Posterior cingulate gyrus (tissue), 11 donors: ENCODE data around the gene RAPSN.

Experiments
- DNase-seq, 10 donors: peaks; one replicate each; pipeline versions ENCODE4 v3.0.0 to v3.0.0-alpha.2; 2020 to 2021; ENCODE audit warnings: mixed read lengths in 3 of 10
- intact Hi-C: fragments of 100-400 bp; cut with DNase I; formaldehyde crosslinking; loops from one replicate; pipeline ENCODE4 v1.15.1; 2023

The RAPSN gene

DNA sequence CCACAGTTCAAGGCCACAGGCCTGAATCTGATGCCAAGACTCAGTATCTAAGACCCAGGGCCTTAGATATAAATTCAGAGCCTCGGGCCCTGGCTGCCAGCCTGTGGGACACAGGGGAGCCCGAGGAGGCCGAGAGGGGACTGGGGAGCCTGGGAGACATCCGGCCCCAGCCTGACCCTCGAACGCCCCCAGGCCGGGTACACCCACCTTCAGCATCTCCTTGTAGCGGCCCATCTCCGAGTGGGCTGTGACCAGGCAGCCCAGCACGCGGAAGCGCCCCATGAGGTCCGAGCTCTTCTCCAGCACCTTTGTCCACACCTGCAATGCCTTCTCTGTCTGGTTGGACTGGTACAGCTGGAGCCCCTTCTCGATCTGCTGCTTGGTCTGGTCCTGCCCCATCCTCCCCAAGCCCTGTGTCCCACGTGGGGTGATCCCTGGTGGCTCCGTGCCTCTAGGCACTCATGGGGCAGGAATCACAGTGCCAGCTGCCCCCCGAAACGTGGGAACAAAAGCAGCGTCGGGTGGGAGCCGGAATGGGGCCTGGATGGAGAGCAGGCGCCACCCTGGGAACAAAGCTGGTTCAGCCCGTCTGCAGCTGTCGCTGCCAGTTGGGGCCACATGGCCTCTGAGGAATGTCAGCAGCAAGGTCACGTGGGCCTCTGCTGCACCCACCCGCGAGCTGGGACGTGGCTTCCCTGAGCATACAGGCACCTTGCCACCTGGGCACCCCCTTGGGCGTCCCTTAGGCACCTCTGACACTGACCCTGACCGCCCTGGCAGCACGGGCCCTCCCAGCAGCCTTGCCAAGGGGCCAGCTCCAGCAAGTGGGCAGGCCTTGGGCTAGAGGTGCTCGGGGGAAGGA is at the start of gene RAPSN:
Gene RAPSN, minus strand, starts transcription at position 571 of the 862 bp plus-strand sequence. Its CDS starts 172 bp downstream, at position 399.
- intact Hi-C loops: no loop called here

DNA sequence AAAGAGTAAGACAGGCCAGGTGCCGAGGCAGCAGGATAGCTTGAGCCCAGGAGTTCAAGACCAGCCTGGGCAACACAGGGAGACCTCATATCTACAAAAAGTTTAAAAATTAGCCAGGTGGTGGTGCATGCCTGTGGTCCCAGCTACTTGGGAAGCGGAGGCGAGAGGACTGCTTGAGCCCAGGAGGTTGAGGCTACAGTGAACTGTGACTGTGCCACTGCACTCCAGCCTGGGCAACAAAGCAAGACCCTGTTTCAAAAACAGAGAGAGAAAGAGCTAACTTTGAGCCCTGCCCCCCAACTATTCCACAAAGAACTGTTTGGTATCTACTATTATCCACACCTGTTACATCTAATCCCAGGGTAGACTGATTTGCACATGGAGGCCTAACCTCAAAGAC is 49.2 kb upstream of the RAPSN start:
- no peak for DNase-seq
- intact Hi-C loops: no loop called here

More for the DNA sequence above, at the start of gene RAPSN:
- peak in 1 of 10 donors; percentile 78 for DNase-seq

DNA sequence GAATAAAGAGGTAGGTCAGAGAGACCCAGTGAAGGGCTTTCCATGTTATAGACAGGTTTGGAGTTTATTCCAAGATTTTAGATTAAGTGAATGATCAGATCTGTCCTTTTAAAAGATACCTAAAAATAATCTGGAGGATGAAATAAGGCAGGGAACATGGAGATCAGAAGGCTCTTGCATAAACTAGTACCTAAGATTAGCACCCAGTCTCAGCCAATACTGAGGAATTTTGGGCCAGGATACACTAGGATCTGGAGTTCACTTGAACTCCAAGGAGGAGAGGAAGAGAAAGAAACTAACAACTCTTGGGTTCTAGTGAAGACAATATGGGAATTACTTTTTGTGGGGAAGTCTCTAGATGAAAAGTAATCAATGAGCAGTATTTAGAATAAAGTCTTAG is 47.9 kb upstream of the RAPSN start:
- intact Hi-C loops: no loop called here
- no peak for DNase-seq

DNA sequence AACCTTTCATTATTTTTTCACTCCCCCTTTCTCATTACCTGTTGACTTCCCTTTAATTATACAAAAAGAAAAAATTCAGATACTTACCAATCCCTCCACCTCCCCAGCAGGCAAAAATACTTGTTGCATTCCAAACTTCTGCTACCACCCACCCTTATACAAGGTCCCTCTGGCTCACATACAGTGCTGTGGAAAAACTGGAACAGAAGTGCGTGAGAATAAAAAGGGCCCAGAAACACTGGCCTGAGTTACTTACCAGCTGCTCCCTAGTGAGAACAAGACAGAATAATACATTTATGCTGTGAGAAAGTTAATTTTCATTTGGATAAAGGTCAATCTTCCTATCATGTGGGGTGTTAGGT is 46.9 kb upstream of the RAPSN start:
- no peak for DNase-seq
- intact Hi-C loops: no loop called here

DNA sequence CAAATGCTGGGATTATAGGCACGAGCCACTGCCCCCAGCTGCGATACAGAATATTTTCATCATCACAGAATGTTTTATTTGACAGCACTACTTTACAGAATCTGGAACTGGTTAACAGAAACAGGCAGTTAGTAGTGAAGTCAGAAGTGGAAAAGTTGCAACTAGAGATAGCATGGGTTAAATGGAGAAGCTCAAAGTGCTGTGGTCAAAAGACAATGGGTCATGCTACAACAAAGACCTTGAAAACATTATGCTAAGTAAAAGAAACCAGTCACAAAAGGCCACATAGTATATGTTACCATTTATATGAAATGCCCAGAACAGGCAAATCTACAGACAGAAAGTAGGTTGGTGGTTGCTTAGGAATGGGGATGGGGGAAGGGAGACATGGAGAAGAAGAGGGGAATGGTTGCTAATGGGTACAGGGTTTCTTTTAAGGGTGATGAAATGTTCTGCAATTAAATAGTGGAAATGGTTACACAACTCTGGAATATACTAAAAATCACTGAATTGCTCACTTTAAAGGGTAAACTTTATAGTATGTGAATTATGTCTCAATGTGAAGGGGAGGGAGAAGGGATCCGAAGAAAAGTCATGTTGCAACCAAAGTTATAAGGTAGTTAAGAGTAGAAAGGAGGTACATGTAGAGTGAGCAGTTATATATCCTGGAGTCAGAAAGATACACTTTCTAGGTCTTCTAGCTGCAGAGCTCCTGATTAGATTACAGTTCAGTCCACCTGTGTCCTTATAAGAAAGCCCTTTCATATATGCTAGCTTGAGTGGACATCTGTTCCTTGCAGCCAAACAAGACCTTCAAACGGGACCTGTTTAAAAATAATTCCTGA is 46.3 kb upstream of the RAPSN start:
- intact Hi-C loops: no loop called here
- no peak for DNase-seq

DNA sequence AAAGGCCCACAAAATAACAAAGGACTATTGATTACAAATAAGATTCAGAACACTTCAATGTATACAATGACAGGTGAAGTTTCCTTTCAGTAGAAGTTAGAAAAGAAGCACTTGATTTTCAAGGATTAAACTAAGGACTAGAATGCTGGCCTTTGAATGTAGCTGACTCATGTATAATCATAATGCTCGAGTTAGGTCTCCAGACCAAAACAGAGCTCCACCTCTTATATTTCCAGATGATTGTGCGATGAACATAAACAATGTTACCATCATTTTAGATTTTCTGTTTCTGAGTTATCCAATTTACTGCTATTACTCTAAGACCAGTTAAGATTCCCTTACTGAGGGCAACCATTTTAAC is 40.4 kb upstream of the RAPSN start:
- DNase-seq: no peak
- intact Hi-C loops: no loop called here

DNA sequence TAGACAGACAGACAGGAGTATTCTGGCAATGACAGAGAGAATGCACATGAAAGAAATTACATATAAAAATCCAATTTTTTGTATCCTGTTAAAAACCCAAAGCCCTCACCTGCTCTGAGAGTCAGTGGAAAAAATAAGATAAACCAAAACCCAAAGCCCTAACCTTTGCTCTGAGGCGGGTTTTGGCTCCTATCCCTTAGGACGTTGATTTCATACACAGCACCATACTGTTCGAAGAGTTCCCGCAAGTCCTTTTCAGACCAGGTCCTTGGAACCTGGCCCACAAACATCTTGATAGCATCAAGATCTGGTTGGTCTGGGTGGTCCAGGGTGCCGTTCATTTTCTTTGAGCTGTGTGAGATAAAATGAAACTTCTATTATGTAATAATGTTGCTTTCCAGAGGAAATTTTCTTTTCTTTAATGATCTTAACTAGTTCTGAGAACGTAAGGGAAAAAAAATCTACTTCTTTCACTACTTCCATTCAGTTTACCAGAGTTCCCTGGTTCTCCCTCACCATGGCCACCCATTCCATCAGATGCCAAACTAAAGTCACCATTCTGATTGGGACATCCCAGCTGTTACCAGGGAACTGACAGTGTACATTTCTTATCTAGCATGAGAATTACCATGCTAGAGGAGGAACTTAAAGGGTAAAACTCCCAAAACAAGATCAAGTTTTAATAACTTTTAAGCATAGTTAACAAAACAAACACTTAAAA is 39.9 kb upstream of the RAPSN start:
- intact Hi-C loops: no loop called here

DNA sequence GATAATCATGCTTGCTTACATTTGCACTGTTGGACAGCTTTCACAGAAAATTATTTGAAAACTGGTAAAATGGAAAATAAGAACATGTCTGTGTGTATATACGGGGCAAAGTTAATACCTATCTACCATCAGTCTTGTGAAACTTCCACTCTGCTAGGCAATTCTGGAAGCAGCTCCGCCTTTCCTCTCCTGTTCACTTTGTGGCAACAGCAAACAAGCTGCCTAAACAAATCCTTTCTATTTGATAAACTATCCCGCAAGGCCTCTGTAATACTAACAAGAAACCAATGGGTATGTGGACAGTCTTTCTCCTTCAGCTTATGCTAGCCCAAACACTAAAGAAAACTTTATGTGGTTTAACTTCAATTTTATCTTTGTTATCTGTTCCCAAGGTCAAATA is 39.2 kb upstream of the RAPSN start:
- no peak for DNase-seq
- intact Hi-C loops: no loop called here

More for the DNA sequence above, 39.9 kb upstream of the RAPSN start:
- DNase-seq: no peak

DNA sequence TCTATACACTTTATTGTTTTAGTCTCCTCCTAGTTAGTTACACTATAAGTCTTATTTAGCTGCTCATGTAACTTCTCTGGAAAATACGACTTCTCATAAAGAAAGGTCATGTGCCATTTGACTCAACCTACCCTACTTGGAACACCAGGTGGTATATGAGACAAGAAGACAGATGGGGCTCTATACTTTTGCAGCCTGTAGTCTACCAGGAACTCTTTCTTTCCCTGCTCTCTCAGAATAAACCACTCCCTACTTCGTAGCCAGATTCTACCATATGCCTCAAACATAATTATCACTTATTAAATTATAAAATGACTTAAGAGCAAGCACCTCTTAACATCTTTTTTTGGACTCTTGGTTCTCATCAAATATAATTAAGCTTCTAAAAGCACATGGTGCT is 38.5 kb upstream of the RAPSN start:
- intact Hi-C loops: no loop called here
- DNase-seq: no peak

DNA sequence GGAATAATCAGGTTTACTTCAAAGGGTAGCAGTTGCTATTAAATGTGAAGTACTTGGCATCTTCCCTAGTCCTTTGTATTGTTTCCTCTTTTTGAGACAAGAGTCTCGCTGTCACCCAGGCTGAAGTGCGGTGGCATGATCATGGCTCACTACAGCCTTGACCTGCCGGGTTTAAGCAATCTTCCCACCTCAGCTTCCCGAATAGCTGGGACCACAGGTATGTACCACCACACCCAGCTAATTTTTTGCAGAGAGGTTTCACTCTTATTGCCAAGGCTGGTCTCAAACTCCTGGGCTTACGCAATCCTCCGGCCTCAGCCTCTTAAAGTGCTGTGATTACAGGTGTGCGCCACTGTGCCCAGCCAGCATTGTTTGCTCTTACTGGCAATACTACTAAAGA is 36.2 kb upstream of the RAPSN start:
- intact Hi-C loops: no loop called here
- DNase-seq: no peak

DNA sequence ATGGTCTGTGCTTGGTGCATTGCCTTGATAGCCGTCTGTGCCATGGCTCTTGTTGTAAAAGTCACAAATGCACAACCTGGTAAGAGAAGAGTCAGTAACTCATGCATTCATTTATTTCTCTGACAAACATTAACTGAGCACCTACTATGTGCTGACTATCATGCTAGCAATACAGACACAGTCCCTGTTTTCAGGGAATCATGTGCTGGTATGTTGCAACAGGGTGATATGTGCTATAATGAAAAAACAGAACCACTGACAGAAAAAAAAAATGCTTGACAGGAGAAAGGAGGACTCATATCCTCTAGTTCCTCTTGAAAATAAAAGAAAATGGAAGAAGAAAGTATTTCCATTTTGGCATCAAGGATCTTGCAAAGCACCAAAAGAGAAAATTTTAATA is 34.5 kb upstream of the RAPSN start:
- no peak for DNase-seq
- intact Hi-C loops: no loop called here

DNA sequence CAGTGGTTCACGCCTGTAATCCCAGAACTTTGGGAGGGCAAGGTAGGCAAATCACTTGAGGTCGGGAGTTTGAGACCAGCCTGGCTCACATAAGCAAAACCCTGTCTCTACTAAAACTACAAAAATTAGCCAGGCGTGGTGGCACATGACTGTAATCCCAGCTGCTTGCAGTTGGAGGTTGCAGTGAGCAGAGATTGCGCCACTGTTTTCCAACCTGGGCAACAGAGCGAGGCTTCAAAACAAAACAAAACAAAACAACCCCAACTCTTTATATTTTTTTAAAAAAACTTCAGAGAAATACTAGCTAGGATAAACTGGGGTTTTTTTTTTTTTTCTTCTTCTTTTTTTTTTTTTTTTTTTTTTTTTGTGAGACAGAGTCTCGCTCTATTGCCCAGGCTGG is 31.8 kb upstream of the RAPSN start:
- DNase-seq: peak in 1 of 10 donors; percentile 13
- intact Hi-C loops: no loop called here

DNA sequence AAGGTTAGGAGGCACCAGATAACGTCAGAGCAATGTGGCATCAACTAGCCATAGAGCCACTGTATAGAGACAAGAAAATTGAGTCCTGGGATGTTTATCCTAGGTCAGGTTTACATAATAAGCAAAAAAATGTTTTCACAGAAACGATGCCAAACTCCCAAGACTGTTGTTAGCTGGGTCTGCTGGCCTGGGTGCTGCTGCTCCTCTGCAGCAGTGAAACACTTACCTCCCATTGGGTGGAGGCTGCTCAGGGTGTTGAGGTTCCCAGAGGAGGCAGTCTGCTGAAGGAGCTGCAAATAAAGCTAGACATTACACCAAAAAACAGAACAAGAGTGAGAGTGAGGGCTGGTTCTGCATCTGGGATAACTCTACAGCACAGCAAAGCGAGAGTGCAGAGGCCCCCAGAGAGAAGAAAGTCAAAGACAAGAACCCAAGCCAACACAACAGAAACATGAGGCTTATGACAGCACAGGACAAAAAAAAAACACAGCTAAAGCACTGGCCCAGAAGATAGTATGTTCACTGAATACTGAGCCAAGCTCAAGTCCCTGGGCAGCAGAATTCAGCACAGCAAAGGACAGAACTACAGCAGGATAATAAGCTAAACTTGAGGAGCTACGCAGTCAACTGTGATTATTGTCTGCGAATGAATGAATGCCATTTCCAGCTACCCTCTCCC is 29.9 kb upstream of the RAPSN start:
- intact Hi-C loops: no loop called here
- peak in 1 of 10 donors; percentile 58 for DNase-seq

DNA sequence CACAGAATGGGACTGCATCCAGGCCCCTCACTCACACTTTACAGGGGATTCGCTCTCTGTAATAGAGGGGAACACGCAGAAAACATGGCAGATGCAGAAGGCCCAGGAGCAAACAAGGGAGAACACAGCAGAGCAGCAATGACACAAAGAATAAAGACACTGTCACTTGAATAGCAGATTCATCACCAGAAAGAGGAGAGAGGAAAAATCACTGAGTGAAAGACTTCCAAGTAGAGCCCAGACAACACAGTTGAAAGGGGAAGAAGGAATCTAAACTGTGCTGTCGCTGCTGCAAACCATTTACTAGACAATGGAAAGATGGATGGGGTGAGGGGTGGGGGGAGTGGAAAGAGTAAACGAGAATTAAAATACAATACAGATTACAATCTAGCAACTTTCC is 28.8 kb upstream of the RAPSN start:
- no peak for DNase-seq

DNA sequence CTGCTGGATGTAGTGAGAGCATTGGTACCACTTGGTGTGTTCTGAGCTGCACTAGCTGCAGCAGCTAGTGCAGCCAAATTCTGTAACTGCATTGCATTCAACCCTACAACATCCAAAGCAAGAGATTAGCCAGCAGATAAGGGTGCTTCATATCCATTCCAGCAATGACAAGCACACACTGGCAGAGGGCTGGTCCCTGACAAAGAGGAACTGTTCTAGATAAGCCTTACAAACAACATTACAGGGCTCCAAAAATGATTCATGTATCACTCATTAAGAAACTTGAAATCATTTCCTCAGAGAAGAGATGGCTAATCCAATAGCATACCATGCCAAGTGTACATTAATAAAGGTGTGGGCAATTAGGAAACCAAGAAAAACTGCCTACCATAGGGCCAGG is 28.4 kb upstream of the RAPSN start:
- intact Hi-C loops: no loop called here
- no peak for DNase-seq

More for the DNA sequence above, 28.8 kb upstream of the RAPSN start:
- intact Hi-C loops: no loop called here

DNA sequence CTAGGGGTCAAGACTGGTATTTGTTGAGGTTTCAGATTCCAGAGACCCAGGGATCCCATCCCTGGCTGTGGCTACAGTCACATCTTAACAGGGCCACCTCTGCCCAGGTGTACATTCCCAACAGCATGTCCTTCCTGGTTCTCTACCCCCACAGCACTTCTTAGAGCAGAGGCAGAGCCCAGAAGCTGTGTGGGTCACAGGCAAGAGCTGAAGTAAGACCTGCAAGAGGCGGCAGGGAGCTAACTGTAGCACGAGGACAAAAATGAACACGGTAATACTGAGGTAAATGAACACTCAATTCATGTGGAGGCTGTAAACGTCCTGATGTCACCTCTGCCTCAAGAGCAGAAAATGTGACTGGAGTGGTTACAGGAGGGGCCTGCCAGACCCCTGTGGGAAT is 21.7 kb upstream of the RAPSN start:
- no peak for DNase-seq
- intact Hi-C loops: no loop called here

DNA sequence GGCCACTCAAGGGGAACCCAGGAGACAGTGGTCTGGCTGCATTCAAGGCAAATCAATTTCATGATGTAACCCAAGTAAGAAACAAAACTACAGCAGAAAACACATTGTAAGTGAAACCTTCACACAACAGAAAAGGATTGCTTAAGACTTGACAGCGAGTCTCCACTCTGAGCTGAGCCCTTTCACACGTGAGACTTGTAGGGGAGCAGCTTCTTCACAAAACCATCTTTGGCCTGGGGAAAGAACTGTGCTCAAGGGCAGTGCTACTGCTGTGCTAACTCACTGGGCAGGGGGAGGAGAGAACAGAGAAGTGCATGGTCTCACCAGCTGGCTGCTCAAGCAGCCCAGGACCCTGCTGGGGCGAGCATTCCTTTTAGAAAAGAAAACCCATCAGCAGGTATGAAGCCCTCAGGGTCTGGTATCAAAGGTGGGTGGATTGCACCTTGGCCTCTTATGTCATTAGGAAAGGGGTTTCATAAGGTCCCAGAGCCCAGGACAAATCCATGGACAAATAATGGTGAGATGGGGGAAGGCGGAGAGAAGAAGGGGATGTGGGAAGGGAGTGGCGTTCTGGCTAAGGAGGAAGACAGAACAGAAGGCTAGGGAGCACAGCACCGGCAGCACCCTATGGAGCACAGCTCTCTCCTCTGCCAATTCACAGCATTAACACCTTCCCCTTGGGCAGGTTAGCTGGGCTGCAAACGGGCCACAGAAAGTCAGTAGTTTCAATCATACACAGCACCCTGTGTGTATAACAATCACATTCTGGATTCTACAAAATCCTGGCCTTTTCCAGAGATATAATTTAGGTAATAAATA is 20.6 kb upstream of the RAPSN start:
- intact Hi-C loops: loop anchor here (2.0 kb wide), 1 partner anchor 83 kb away; the partner anchor contains the start of gene CELF1

DNA sequence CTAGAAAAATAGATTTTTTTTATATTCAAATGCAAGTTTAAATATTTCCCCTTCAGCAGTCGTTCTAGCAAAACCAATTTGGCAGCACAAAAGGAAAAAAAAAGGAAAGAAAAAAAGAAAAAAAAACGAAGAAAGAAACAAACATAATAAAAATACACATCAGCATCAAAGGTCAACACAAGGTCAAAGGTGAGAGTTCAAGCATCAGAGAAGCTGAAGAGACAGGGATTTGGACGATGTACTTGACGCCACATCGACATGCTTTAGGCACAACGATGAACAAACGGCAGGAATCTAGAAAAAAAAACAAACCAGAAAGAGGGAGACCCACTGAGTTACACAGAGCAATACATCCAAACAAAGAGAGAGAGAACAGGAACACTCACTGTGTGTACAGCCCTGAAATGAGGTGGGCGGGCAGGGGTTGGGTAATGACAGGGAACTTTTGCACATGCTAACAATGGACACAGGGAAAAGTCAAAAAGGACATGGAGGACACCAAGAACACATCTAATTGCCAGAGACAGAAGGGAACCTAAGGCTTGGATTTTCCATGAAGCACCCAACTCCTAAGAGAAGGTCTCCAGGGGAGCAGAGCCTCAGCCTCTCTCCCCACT is 19.8 kb upstream of the RAPSN start:
- no peak for DNase-seq
- intact Hi-C loops: loop anchor here (2.0 kb wide), 1 partner anchor 84 kb away; the partner anchor contains the start of gene CELF1

More for the DNA sequence above, 20.6 kb upstream of the RAPSN start:
- DNase-seq: peak in 1 of 10 donors; percentile 20

DNA sequence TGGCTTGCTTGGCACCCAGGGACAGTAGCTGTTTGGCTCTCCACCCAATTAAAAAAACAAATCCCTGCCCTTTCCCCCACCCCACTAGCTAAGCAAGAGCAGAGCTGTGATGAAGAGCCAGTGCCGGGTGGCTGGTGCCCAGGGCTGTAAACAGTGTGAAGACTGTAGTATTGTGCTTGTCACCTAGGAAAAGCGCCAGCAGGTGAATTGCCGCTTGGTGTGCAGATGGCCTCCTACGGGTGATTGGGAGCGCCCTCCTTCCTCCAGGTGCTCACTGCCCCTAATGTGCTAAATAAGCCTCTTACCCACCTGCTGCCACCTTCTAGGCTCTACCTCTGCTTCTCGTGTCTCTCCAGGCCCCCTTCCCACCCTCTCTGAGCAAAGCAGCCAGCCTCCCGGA is 18.4 kb upstream of the RAPSN start:
- DNase-seq: peak in 1 of 10 donors; percentile 78
- intact Hi-C loops: no loop called here
